NK-92 (cell line): ENCODE data around the gene CDC5L.

ENCODE experiments used
- DNase-seq: peaks from one replicate; lab custom pipeline; 2025; ENCODE audit not compliant: unreplicated experiment; lab: John Stamatoyannopoulos, UW

CDC5L gene

DNA sequence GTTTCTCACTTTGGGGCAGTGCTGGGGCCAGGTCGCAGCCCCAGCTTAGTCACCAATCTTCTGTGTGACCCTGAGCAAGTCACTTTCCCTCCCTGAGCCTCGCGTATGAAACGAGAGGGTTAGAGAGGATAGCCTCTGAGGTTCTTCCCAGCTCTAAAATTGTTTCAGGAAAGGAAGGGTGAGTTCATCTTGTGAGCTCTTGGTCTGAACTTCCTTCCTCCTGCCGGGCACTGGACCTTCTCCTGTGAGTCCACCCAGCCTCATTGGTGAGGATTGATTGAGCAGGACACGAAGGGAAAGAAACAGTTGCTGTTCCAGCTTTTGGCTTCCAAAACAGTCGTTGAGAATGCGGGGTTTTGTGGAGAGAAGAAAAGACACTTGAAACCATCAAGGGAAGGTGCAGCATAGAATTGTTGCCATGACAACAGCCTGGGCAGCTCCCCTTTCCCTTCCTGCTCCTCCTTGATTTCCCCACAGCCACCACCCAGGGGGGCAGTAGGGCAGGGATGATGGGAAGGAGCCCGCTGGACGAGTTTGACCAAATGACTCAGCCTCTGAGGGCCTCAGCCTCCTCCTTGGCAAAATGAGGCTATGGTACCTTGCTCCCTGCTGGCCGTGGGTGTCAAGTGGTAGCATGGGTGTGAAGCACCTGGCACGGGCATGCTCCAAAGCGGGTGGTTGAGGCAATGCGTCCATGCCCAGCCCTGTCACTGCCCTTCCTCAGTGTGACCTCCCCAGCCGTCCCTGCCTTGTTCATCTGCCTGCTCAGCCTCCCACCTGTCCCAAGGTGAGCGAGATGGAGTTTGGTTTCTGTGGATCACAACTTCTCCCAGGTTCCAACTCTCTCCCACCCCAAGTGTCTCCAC is 107.8 kb downstream of the CDC5L start:
- no peak for DNase-seq

DNA sequence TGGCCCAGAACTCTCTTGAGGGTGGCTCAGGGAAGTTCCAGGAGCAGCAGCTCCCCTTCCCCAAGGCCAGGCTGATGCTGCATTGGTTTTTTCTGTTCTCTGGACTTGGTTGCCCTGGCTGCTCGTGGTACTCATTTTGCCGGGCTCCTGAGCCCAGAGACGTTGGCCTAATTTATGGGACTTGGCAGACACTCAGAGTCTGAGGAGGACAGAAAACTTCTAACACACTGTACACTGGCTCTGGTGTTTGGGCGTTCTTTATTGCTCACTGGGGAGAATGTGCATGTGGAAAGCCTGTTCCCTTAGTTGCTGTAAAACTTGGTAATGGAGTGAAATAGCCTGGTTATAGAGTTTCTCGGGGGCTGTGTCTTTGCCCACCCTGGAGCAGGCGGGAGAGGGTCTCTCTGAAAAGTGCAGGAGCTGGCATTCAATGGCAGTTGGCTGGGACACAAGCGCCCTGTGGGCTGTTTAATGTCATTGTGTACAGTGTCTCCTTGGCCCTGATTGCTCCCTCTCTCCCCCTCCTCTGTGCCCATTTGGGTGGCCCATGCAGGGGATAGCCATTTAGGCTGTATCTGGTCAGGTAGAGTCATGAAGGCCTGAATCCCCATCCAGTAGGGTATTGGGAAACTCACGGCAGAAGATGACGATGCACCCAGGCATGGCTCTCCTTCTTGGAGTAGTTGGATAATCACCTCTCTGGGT is 109.3 kb downstream of the CDC5L start:
- DNase-seq = no peak

DNA sequence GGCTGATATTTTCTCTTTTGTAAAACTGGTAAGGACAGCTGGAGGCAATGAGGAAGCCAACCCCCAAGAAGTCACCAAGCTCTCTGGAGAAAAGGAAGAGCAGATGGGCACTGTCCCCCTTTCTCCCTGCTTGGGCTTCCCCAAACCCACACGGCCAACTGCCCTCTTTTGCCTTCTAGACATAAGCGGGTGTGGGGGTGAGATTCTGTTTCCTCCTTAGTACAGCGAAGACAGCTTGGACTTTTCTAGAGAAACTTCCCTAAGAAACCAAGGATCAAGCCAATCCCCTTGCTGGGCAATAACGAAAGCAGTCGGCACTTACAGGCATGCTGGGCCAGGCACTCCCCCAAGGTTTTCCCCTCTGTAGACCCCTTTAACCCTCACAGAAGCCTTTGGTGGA is 110.3 kb downstream of the CDC5L start:
- DNase-seq = no peak

DNA sequence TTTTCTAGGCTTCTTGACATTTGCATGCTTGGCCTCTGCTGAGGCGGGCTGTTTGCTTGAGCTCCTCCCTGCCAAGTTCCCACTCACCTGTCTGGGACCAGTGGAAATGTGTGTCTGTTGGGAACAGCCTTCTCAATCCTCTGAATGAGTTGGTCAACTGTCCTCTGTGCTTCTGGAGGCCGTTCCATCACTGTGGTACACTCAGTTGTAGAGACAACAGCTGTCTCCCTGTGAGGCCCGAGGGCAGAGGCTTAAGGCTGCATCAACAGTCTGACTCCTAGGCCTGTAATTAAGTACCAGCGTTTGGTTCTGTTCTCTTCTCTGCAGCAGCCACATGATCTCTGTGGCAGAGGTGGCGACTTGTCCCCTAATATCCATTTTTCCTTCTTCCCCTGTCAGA is 110.9 kb downstream of the CDC5L start:
- DNase-seq = no peak

DNA sequence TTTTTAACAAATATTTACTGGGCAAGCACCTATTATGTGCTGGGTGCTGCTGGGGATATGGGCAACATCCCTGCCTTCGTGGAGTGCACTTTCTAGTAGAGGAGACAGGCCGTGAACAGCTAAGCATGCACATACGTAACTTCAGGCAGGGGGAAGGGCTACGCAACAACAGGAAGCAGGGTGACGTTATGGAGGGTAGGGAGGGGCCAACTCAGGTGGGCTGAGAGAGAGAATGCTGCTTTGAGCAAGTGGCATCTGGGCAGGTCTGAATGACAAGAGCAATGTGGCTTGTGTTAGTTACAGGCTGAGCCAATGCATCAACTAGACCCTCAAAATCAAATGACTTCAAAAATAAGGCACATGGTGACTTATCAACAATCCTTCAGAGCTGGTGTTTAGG is 112.1 kb downstream of the CDC5L start:
- no peak for DNase-seq
